IMR-90 (cell line): Measurements from ENCODE around the gene C1QTNF12.

Experiments
- BHLHE40 ChIP-seq: fragments of 150-350 bp; IDR thresholded peaks from 2 replicates; pipeline ENCODE4 v1.6.1; 2016; ENCODE audit warnings: mild to moderate bottlenecking, low read depth, low read length
- CEBPB ChIP-seq: IDR thresholded peaks from 2 replicates; pipeline ENCODE4 v1.6.1; 2012; ENCODE audit warnings: low read depth, low read length, improper control_type of control experiment
- CHD1 ChIP-seq: IDR thresholded peaks from 2 replicates; pipeline ENCODE4 v1.6.1; 2012; ENCODE audit warnings: low read depth, low read length, improper control_type of control experiment
- FOS ChIP-seq: fragments of 150-350 bp; IDR thresholded peaks from 2 replicates; pipeline ENCODE4 v1.6.1; 2016; ENCODE audit warnings: low read depth, low read length
- MAFK ChIP-seq: IDR thresholded peaks from 2 replicates; pipeline ENCODE4 v1.6.1; 2012; ENCODE audit warnings: low read depth, low read length, improper control_type of control experiment
- MXI1 ChIP-seq: IDR thresholded peaks from 2 replicates; pipeline ENCODE4 v1.6.1; 2012; ENCODE audit warnings: low read depth, mild to moderate bottlenecking, low read length, moderate library complexity, borderline replicate concordance
- POLR2A ChIP-seq: IDR thresholded peaks from 2 replicates; pipeline ENCODE4 v1.6.1; 2012; ENCODE audit warnings: mild to moderate bottlenecking, low read depth, low read length
- RAD21 ChIP-seq: IDR thresholded peaks from 2 replicates; pipeline ENCODE4 v1.6.1; 2012; ENCODE audit warnings: low read length, improper control_type of control experiment
- RCOR1 ChIP-seq: IDR thresholded peaks from 2 replicates; pipeline ENCODE4 v1.6.1; 2012; ENCODE audit warnings: mild to moderate bottlenecking, low read length, improper control_type of control experiment; ENCODE audit not compliant: insufficient replicate concordance
- RFX5 ChIP-seq: IDR thresholded peaks from 2 replicates; pipeline ENCODE4 v1.8.0; 2012; ENCODE audit warnings: low read depth, mild to moderate bottlenecking, low read length, moderate library complexity
- TF ChIP-seq, protein P1 (sequence below): conservative IDR thresholded peaks from 2 replicates; pipeline ENCODE4 v1.5.1; 2012; ENCODE audit warnings: mild to moderate bottlenecking, low read depth, low read length, improper control_type of control experiment
- TF ChIP-seq, protein P2 (sequence below): fragments of 150-350 bp; IDR thresholded peaks from 2 replicates; pipeline ENCODE4 v1.6.1; 2017; ENCODE audit warnings: mild to moderate bottlenecking, antibody characterized with exemption, low read length, low read depth
- TF ChIP-seq, protein P3 (sequence below): fragments of 150-350 bp; IDR thresholded peaks from 2 replicates; pipeline ENCODE4 v1.6.1; 2016; ENCODE audit warnings: low read depth, mild to moderate bottlenecking, low read length, moderate library complexity, borderline replicate concordance

DNA sequence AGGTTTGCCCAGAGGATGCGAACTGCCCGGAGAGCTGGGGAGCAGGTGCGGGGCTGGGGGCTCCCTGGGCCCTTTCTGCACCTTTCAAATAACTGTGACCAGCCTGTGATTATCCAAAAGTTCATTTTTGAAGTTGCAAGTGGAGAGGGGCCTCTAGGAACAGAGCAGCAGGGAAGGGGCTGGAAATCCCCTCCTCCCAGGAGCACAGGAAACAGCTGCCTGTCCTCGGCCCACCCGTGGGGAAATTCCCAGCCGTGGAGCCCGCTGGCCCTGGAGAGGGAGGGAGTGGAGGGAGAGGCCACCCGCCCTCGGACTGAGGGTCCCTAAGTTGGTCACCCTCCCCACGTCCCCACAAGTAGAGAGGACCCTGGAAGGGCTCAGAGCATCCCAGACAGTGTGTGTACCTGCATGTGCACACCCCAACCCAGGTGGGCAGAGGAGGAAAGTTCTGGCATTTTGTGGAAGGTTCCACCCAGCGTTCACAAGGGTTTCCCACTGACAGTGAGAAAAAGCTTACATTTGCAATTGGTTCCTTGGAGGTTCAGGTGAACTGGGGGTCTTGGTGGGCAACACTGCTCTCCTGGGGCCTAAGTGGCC, 31.3 kb downstream of the C1QTNF12 start:
- TF ChIP-seq POLR2A (no peak), RCOR1 (no peak), RFX5 (no peak), MXI1 (no peak), RAD21 (no peak), CEBPB (no peak), CHD1 (no peak), FOS (no peak), BHLHE40 (no peak), MAFK (no peak)
- TF ChIP-seq, protein P1, sequence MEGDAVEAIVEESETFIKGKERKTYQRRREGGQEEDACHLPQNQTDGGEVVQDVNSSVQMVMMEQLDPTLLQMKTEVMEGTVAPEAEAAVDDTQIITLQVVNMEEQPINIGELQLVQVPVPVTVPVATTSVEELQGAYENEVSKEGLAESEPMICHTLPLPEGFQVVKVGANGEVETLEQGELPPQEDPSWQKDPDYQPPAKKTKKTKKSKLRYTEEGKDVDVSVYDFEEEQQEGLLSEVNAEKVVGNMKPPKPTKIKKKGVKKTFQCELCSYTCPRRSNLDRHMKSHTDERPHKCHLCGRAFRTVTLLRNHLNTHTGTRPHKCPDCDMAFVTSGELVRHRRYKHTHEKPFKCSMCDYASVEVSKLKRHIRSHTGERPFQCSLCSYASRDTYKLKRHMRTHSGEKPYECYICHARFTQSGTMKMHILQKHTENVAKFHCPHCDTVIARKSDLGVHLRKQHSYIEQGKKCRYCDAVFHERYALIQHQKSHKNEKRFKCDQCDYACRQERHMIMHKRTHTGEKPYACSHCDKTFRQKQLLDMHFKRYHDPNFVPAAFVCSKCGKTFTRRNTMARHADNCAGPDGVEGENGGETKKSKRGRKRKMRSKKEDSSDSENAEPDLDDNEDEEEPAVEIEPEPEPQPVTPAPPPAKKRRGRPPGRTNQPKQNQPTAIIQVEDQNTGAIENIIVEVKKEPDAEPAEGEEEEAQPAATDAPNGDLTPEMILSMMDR = no peak
- TF ChIP-seq, protein P2, sequence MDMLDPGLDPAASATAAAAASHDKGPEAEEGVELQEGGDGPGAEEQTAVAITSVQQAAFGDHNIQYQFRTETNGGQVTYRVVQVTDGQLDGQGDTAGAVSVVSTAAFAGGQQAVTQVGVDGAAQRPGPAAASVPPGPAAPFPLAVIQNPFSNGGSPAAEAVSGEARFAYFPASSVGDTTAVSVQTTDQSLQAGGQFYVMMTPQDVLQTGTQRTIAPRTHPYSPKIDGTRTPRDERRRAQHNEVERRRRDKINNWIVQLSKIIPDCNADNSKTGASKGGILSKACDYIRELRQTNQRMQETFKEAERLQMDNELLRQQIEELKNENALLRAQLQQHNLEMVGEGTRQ = no peak
- TF ChIP-seq, protein P3, sequence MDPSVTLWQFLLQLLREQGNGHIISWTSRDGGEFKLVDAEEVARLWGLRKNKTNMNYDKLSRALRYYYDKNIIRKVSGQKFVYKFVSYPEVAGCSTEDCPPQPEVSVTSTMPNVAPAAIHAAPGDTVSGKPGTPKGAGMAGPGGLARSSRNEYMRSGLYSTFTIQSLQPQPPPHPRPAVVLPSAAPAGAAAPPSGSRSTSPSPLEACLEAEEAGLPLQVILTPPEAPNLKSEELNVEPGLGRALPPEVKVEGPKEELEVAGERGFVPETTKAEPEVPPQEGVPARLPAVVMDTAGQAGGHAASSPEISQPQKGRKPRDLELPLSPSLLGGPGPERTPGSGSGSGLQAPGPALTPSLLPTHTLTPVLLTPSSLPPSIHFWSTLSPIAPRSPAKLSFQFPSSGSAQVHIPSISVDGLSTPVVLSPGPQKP = no peak
